ENCODE measurements around the gene PTGIS. TPM values are rescaled to one million over a fixed set of nuclear protein-coding genes. Genes with fewer than 3 reads are reported as not detected.

PTGIS gene
- total RNA-seq, 1 donor from 2014 or later, result 0.13 TPM

GRCh38 chr20:49532285-49532946 lies 35.5 kb downstream of the PTGIS start:
- no peak for DNase-seq (ENCODE audit: low read depth in 2 of 2)

DNA sequence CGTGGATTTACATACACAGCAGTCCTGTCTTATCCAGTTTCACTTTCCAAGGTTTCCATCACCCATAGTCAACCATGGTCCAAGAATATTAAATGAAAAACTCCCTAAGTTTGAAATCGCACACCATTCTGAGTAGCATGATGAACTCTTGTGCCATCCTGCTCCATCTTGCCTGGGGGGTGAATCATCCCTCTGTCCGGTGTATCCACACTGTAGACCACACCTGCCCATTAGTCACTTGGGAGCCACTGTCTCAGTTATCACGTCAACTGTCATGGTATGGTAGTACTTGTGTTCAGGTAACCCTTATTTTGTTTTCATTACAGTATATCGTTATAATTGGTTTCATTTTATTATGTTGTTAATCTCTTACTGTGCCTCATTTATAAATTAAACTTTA lies 38.5 kb downstream of the PTGIS start:
- DNase-seq (ENCODE audit: low read depth in 2 of 2), result no peak

- DNase-seq (ENCODE audit: low read depth in 2 of 2), result no peak
These were observed 41.4 kb downstream of the PTGIS start for GRCh38 chr20:49526568-49526967.

GRCh38 chr20:49526056-49526455 lies 41.9 kb downstream of the PTGIS start:
- DNase-seq (ENCODE audit: low read depth in 2 of 2), result no peak

DNA sequence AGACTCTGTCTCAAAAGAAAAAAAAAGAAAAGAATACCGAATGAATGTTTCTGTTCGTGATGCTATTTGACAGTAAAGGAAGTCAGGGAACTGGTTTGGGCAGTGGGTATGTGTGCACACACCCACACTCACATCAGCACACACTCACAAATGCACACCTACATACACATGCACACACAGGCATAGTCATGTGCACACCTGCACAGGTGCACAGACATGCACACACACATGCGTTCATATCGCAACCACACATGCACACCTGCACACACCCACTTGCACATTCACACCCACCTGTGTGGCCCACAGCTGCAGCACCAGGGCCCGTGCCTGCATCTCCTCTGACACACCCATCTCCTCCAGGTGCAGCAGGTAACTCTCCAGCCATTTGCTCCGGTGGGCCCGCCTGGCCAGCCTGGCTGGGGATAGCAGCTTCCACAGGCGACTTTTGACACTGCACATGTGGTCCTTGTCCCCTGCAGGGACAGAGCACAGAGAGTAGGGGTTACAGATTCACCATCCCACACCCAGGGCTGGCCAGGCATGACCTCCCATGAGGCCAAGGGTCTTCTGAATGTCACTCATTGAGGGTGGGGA lies 44.1 kb downstream of the PTGIS start:
- DNase-seq (ENCODE audit: low read depth in 2 of 2), result no peak

DNA sequence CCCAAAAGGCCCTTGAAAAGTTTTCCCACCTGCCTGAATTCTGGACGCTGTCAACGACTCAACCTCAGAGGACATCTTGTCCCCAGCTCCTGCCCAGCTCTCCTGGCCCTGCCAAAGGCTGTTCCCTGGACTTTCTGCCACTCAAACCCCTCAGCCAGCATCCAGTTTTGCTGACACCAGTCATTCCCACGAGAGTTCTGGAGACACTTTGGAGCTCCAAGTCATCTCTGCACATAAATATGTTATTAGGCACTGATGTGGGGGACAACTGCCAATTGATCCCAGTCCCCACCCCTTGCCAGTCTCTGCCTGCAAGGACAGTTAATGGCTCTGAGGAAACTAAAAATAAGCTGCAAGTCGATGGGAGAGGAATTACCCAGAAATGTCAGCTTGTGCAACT lies 46.6 kb downstream of the PTGIS start:
- no peak for DNase-seq (ENCODE audit: low read depth in 2 of 2)

DNA sequence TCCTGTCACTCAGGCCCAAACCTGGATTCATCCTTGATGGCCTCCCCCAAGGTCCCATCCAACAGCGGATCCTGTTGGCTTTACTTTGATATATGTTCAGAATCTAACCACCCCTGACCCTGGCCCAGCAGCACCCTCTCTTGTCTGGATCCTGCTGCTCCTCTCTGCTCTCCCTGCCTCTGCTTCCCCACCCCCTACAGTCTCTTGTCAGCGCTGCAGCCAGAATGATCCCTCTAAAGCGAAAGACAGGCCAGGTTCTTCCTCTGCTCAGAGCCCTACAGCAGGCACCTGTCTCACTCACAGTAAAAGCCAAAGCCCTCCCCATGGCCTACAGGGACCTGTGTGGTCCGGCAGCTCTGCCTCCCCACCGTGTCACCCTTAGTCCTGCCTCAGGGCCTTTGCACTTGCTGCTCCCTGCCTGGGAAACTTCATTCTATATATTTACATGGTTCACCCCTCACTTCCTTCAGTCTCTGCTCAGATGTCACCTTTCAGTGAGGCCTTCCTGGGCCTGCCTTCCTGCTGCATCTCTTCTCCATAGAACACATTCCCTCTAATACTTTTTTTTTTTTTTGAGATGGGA lies 48.1 kb downstream of the PTGIS start:
- no peak for DNase-seq (ENCODE audit: low read depth in 2 of 2)

DNA sequence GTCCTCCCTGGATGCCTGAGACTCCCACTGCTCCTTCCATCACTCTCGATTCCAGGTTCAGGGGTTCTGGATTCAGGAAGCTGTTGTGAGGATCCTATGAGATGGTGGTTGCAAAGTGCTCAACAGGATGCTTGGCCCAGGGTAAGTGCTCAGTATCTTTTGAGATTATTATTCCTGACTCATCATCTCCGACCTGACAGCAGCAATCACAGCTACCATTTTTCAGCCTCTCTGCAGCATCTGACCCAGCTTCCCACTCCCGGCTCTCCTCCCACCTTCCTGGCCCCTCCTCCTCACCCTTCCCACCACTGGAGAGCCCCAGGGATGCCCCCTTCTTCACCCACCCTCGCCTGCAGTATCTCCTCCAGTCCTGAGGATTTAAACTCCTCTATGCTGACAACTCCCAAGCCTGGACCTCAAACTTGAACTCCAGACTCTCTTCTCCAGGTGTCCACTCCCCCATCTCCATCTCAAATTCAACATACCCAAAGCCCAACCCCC lies 48.7 kb downstream of the PTGIS start:
- no peak for DNase-seq (ENCODE audit: low read depth in 2 of 2)

DNA sequence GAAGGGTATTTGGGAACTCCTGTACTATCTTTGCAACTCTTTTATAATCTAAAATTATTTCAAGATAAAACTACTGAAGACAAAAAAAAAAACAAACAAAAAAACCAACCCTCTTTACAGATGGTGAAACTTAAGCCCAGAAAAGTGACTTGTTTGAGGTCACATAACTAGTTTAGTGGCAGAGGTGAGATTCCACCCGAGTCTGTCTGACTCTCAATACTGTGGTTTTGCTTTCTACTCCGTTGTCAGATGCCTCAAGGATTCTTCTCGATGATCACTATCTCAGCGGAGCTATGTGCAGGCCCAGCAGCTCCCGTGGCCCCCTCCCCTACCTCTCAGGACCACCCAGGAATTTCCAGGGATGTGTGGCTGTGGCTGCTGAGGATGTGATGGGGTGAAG lies 49.4 kb downstream of the PTGIS start:
- DNase-seq (ENCODE audit: low read depth in 2 of 2), result no peak

DNA sequence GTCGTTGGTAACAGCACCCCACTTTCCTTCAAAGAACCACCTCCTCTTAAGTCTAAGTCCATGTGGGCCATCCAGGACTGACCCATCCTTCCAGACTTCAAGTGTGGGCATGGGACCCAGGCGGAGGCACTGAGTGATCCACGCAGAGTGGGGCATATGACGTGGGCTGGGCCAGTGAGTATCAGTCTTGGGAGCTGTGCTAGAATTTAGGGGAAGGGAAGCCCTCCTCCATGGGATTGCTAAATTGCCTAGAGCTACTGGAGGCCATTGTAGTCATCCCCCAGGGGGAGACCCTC lies 50.2 kb downstream of the PTGIS start:
- DNase-seq (ENCODE audit: low read depth in 2 of 2), result no peak

DNA sequence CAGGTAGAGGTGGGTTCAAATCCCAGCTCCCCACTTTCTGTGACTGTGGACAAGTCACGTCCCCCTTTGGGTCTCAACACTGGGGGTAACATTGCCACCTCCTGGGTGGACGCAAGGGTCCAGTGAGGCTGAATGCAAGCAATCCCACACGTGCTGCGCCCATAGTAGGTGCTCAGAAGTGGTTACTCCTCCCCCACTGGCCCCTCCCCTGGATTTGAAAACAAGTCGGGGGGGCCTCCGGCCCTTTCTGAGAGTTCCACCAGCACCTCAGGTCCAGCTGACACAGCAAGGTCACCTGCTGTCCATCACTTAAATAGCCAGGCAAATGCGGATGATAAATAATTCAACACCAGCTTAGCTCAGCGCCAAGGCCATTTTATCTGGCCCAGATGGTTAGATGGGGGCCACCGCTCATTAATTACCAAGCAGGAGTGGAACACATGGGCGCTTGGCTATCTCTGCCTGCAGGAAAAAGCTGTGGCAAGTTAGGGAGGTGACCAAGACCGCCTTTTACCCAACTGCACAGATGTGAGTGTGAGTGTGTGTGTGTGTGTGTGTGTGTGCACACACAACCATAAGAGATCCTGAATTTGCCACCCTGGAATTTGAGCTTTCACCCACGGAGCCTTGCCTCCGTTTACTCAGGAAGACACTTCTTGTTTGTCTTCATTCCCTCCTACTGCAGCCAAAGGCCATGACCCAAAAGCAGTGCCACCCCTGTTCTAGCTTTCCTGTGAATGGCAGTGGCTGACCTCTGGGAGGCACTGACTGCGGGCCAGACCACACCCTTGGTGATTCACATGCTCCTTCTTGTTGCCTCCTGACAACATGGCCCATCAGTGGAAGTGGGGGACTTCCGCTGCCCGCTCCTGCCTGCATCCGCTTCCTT lies 50.8 kb downstream of the PTGIS start:
- DNase-seq (ENCODE audit: low read depth in 2 of 2), result no peak

- no peak for DNase-seq (ENCODE audit: low read depth in 2 of 2)
These were observed 52.4 kb downstream of the PTGIS start for GRCh38 chr20:49515586-49515985.

DNA sequence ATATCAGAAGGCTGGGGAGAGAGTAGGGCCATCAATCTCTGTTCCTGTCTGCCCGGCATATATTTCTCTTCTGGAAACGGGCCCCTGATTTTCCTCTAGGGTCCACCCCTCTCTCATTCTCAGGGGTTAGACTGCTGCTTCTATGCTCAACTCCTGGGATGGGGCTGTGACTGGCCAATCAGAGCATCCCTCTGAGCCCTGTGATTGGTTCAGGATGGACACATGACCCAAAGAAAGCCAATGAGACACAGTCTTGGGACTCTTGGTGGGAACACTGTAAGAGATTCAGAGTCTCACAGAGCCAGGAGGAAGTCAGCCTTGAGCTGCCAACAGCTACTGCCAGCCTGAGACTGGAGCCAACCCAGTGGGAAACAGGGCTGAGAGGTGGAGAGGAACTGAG lies 54.4 kb downstream of the PTGIS start:
- no peak for DNase-seq (ENCODE audit: low read depth in 2 of 2)

- no peak for DNase-seq (ENCODE audit: low read depth in 2 of 2)
These were observed 54.9 kb downstream of the PTGIS start for GRCh38 chr20:49513009-49513408.

DNA sequence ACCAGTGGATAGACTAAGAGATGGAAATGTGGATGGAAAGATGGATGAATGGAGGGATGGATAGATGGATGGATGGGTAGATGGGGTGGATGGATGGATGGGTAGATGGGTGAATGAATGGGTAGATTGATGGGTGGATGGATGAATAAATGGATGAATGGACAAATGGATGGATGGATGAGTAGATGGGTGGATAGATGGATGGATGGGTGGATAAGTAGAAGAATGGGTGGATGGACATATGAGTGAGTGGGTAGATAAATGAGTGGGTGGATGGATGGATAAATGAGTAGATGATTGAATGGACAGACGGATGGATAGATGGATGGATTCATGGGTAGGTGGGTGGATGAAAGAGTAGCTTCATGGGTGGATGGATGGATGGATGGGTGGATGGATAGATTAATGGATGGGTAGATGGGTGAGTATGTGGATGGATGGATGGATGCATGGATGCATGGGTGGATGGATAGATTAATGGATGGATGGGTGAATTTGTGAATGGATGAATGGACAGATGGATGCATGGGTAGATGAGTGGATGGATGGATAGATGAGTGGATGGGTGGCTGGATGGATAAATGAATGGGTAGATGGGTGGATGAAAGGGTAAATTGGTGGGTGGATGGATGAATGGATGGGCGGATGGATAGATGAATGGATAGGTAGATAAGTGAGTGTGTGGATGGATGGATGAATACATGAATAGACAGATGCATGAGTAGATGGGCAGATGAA lies 56.0 kb downstream of the PTGIS start:
- no peak for DNase-seq (ENCODE audit: low read depth in 2 of 2)

DNA sequence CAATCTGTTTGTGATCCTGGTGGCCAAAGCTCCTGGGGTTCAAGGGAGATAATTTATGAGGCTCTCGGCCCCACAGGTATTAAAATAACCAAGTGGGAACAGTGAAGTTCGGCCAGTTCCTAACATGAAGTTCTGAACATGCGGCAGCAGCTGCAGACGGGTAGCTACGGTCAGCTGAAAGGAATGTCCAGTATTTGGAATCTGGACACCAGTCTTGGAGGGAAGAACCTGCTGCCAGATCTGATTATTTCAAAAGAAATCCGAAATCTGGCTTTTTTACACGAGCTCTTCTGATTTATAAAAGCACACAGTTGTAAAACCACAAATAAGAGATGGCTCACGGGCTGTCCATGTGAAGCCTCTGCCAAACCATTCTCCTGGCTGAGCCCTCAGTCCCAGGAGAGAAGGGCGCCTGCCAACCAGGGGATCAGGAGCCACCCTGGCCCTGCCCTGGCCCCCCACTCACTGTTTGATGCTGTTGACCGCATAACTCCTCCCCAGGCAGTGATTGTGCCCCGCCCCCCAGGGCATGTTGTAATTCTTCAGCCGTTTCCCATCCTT lies 57.3 kb downstream of the PTGIS start:
- no peak for DNase-seq (ENCODE audit: low read depth in 2 of 2)

DNA sequence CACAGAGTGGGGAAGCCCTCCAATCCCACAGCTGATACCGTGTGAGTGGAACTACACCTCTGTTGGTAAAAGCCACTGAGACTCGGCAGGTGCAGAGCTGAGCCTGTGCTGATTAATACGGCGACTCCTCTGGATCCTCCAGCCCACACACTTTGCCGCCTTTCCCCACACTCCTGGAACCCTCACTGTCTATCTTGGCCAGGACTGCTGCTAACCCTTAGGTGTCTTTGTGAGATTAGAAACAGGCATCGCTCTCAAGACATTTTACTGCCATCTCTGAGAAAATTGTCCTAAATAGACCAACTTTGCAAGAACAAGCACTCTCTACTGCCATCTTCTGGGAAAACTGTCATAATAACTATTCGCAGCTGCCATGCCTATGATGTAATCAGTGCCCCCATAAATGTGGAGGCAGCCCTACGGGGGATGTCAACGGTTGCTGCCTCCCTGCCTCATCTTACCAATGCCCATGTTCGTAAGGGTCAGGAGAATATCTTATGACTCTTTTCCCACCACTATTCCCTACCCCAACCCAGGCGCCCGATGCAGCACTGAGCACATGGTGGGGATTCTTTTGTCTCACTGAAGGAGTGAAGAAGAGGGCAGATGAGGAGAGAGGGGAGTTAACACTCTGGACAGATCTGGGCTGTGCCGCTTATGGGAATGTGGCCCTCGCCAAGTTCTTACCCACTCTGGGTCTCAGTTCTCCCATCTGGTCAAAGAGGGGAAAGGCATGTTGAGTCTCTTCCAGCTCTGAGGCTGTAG lies 59.3 kb downstream of the PTGIS start:
- DNase-seq (ENCODE audit: low read depth in 2 of 2), result peak; percentile 21 to 64

- DNase-seq (ENCODE audit: low read depth in 2 of 2), result no peak
These were observed 60.0 kb downstream of the PTGIS start for GRCh38 chr20:49507741-49508434.

GRCh38 chr20:49505518-49505917 lies 62.4 kb downstream of the PTGIS start:
- DNase-seq (ENCODE audit: low read depth in 2 of 2), result peak in 1 of 2 donors; percentile 26

GRCh38 chr20:49503176-49503575 lies 64.8 kb downstream of the PTGIS start:
- DNase-seq (ENCODE audit: low read depth in 2 of 2), result no peak

Data from dermis microvascular lymphatic vessel endothelial cell (primary cell).